Activated CD4-positive, CD25-positive, alpha-beta regulatory T cell (primary cell): ENCODE data around the gene TUBB4A.
"Not testable (repeated sequence)": the region's sequence is repeated elsewhere in the genome, so short reads cannot be mapped to it uniquely, and the experiment has no call there.

ENCODE experiments used
- DNase-seq, 4 experiments: peaks; one replicate each; lab custom pipeline; 2025; lab: John Stamatoyannopoulos, UW

The TUBB4A gene

DNA sequence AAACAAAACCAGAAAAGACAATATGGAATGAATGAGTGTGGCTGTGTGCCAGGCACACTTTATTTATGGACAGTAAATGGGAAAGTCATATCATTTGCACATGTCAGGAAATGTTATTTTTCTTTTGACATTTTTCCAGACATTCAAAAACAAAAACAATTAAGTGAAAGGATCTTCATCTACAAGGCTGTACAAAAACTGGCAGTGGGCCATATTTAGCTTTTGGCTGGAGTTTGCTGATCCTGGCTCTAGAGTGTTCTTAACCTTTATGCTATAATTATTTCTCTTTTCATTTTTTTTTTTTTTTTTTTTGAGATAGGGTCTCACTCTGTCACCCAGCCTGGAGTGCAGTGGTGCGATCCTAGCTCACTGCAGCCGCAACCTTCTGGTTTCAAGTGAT lies 22.2 kb upstream of the TUBB4A start:
- no peak for DNase-seq

DNA sequence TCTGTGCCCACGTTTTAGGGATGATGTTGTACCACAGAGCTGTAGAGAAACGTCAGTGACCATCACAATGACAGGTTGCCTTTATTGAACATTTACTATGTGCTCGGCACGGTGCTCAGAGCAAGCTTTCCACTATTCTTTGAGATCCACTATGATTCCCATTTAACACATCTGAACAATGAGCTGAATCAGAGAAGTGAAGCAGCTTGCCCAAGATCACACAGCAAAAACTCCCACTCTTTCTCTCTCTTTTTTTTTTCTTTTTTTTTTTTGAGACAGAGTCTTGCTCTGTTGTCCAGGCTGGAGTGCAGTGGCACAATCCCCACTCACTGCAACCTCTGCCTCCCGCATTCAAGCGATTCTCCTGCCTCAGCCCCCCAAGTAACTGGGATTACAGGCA lies 20.6 kb upstream of the TUBB4A start:
- DNase-seq: no peak

DNA sequence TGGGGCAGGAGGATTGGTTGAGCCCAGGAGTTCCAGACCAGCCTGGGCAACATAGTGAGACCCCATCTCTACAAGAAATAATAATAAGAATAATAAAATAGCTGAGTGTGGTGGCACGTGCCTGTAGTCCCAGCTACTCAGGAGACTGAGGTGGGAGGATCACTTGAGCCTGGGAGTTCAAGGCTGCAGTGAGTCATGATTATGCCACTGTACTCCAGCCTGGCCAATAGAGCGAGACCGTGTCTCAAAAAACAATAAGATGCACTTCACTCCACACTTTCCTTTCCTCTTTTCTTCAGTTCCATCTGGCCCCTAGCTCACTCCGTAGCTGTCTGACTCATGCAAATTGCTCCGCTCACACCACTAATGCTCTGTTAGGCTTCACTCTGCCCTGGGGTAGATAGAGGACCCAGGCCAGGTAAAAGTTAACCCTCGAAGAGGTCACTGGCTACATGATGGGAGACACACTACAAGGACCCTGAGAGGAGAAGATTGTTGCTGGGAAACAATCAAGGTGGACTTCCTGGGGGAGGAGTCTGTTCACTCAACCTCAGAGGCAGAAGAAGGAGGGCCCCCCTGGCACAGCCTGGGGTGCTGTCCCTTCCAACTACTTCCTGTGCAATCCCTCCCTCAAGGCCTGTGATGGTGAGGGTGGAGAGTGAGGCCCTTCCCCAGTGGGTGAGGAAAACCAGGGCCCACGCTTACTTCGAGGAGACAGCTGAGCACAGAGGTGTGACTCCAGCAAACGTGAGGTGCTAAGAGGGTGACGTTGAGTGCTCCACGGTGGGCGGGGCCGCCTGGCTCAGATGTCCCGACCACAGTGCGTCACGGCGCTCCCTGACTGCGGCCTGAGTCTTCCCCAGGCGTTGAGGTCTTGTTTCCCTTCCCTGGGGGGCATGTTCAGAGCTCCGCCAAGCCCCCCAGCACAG lies 19.9 kb upstream of the TUBB4A start:
- no peak for DNase-seq

DNA sequence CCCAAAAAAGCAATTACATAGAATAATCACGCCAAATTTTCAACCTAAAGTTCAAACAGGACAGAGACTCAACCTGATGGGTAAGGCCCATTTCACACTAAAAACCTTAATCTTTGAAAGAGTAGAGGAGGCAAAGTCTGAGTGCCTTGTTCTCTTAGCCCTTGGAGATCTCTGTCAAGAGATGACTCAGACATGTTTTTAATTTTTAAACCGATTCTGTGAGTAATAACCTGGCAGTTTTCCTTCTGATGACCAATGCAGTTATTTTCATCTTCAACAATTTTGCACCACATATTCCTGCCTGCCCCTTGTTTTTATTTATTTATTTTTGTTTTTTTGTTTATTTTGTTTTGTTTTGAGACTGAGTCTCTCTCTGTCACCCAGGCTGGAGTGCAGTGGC lies 17.2 kb upstream of the TUBB4A start:
- DNase-seq: no peak

DNA sequence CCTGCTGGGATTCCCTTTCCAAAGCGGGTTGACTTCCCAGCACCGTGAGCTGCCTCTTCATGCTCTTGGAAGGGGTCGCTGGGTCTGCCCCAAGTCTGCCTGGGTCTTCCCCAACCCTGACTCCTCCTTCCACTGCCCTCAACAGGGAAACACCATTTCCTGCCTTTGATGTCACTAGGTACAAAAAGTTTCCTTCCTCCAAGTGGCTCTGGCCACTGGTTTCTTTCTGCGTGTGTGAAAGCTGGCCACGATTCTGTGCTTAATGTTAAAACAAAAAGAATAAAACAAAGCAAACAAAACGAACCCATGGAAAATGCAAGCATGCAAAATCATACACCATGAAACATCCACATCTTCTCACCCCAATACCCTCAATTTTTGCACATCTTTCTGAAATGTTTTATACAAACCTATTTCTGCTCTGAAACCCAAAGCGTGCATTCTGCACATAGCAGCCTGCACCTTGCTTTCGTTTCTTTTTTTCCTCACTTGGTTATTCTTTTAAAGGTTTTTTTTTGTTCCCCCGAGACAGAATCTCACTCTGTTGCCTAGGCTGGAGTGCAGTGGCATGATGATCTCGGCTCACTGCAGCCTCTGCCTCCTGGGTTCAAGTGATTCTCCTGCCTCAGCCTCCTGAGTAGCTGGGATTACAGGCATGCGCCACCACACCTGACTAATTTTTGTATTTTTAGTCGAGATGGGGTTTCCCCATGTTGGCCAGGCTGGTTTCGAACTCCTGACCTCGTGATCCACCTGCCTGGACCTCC lies 16.2 kb upstream of the TUBB4A start:
- no peak for DNase-seq

DNA sequence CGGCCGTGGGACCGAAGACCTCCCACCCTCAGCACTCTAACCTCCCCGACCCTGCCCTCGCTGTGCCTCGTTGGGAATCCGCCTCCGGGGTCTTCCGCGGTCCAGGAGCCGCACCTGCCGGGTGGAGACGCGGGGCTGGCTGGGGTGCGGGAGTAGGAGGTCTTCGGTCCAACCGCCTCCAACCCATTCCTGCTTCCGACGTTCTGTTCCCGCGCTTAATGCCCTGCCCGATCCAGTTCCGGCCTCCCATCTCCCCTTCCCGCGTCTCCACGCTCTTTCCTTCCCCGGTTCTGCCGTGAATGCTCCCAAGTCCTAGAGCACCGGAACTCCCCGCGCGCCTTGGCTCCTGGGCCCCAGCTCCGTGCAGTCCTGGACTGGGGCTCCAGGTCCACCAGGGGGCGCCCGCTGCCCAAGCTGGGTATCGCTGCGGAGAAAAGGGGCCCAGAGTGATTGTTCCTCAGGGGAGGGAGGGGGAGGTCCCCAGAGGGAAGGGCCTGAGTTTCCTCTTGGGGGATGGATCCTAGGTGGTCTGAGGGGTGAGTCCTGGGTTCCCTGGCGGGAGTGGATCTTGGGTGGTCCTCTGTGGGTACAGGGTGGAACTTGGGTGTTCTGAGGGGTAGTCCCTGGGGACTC lies 14.7 kb upstream of the TUBB4A start:
- DNase-seq: peak; percentile 83 to 93 (median 91)

DNA sequence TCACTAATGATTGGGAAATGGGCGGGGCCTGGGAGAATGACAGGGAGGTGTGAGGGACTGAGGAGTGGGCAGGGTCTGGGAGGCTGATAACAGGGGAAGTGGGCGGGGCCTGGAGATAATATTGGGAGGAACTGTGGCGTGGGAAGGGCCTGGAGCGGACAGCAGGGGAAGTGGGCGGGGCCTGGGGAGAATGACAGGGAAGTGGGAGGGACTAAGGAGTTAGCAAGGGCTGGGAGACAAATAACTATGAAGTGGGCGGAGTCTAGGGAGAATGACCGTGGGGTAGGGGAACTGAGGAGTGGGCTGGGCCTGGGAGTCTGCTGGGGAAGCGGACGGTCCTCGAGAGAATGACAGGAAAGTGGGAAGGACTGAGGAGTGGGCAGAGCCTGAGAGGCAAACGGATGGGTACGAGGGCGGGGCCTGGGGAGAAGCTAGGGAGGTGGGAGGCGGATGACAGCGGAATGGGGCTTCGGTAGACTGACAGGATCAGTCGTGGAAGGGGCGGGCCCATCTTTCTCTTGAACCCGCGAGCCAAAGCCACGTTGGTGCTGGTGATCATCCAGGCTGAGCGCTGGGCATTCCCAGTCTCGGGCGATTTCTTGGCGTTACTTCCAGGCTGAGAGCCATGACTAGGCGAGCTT lies 14.0 kb upstream of the TUBB4A start:
- peak in 3 of 4 experiments; percentile 31 to 54 (median 47) for DNase-seq

DNA sequence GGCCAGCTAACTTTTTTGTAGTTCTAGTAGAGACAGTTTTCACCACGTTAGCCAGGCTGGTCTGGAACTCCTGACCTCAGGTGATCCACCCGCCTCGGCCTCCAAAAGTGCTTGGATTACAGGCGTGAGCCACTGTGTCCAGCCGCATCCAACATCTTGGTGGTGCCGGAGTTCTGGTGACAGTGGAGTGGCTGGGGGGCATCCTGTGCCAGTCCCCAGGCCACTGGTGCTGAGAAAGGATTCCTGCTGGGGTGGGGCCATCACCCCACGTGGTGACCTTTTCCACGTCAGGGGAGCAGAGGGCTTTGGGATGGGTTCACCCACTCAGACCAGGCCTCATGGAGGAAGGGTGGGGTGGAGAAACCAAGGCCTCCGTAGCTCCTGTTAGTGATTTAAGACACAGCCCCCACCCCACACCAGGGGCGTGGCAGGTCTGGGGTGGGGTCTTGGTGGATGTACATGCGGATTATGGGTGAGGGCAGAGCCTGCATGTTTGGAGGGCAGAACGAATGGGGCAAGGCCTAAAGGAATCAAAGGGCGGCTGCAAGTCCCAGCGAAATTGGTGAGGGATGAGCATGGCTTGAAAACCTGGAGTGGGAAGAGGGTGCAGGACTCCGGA lies 12.9 kb upstream of the TUBB4A start:
- no peak for DNase-seq

DNA sequence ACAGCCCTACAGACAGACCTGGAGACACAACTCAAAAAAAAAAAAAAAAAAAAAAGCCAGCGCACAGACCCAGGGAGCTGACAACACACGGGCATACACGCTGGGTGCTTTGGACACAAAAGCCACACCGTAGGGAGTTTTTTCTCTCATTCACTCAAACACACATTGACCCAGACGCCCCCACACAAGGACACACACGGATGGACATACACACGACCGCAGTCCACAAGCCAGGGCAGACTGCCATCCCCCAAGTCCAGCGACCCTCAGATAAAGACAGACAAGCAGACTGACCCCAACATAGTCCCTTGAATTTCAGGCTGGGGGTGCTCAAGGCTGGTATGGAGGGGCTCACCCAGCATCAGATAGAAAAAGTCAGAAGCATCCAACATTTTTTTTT lies 12.0 kb upstream of the TUBB4A start:
- DNase-seq: no peak

DNA sequence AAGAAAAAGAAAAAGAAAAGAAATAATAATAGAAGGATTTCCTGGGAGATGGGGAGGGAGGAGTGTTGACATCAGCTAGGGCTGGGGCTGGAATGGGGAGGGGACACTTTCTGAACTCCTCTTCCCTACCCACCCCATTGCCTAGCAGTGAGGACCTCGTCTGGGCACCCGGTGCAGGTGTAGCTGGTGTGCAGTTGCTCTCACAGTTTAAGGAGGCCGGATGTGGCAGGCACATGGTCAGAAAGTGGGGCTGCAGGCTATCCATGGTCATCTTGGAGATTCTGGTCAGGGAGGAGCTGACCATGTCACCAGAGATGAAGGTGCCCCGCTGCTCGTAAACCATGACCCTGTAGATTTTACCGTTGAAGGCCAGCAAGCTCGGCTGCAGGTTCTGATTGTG lies 8.5 kb upstream of the TUBB4A start:
- no peak for DNase-seq

DNA sequence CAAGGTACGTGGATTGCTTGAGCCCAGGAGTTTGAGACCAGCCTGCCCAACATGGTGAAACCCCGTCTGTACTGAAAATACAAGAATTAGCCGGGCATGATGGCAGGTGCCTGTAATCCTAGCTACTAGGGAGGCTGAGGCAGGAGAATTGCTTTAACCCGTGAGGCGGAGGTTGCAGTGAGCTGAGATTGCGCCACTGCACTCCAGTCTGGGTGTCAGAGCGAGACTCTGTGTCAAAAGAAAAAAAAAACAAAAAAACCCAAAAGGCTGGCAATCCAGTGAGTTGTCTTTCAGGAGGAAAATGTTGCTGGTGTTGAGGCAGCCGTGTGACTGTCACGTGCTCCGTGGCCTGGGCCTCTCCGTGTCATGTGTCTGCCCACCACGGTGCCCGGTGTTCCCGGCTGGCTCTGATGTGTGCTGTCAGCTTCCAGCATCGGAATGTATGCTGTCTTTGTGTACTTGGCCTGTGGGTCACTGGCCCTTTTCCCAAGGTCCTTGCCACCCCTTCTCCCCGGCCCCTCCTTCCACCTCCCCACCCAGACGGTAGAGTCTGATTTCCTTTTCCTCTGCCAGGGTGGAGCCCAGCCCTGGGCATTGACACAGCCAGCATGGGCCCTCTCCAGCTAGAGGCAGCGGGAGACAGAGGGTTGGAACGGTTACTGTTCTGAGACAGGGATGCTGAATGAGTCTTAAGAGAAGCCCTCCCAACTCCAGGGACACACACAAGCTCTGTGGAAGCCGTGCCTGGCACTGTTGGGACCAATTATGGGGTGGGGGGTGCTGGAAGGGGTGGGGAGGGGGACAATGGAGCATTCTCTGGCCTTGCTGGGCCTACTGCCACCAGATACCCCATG lies 7.2 kb upstream of the TUBB4A start:
- DNase-seq: no peak

DNA sequence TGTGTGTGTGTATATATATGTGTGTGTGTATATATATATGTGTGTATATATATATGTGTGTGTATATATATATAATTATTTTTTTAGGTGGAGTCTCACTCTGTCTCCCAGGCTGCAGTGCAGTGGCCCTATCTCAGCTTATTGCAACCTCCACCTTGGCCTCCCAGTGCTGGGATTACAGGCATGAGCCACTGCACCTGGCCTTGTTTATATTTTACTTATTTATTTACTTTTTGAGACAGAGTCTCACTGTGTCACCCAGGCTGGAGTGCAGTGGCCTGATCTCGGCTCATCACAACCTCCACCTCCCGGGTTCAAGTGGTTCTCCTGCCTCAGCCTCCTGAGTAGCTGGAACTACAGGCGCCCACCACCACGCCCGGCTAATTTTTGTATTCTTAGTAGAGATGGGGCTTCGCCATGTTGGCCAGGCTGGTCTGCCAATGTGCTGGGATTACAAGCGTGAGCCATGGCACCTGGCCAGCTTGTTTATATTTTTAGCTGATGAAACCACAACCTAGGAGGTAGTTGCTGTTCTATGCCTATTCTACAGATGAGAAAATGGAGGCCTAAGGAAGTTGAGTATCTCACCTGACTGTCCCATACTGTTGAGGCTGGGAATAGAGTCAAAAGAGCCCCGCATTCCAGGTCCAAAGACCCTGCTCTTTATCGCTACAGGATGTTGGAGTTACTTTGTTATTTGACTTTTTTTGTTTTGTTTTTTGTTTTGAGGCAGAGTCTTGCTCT lies 6.1 kb upstream of the TUBB4A start:
- DNase-seq: not testable (repeated sequence)

DNA sequence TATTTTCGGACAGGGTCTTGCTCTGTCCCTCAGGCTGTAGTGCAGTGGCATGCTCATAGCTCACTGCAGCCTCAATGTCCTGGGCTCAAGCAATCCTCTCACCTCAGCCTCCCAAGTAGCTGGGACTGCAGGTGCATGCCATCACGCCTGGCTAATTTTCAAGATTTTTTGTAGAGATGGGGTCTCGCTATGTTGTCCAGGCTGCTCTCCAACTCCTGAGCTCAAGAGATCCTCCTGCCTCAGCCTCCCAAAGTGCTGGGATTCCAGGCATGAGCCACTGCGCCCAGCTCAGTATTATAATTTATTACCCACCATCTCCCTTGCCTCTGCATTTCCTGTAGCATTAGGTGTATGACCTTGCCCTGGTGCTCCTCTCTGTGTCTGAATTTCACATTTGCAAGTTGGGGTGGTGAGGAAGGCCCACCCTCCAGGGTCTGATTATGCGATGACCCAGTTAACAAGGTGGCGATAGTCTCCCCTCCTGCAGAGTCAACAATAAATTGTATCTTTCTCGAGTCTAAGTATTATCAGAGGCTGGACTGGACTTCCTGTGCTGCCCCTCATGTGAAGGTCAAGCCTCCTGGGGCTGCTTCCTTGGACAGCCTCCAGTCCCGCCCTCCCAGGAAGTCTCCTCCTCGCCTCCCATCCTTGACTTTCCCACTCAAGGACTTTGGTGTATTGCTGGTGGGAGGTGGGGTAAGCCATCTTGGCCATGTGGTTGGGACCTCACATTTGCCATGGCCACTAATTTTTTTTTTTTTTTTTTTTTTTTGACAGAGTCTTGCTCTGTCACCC lies 1.5 kb upstream of the TUBB4A start:
- DNase-seq: no peak

DNA sequence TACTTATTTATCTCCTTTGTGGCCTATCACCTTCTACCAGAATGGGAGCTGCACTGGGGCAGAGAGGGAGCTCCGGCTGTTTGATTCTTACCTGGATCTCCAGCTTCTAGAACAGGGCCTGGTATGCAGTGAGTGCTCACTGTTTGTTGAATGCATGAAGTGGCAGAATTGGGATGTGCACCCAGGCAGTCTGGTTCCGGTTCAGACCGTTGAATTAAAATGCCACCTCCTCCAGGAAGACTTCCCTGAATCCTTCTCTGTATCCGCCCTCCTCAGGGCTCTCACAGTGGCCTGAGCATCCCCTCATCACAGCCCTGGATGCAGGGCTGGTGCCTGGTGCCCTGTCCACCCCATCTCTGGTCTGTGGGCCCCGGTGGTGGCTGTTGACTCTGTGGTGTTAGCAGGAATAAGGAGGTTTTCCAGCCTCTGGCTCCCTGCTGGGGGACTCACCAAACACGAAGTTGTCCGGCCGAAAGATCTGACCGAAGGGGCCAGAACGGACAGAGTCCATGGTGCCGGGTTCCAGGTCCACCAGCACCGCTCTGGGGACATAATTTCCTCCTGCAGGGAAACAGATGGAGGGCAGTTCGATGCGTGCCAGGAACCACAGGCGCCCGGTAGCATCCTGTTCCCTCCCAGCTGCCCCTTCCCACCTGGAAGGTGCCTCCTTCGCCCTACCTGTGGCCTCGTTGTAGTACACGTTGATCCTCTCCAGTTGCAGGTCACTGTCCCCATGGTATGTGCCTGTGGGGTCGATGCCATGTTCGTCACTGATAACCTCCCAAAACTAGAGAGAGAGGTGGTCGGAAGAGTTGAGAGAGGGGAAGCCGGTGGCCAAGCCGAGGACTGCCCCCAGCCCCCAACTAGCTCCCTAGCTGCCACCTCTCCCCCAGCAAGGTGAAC lies 1.0 kb downstream of the TUBB4A start:
- no peak for DNase-seq

DNA sequence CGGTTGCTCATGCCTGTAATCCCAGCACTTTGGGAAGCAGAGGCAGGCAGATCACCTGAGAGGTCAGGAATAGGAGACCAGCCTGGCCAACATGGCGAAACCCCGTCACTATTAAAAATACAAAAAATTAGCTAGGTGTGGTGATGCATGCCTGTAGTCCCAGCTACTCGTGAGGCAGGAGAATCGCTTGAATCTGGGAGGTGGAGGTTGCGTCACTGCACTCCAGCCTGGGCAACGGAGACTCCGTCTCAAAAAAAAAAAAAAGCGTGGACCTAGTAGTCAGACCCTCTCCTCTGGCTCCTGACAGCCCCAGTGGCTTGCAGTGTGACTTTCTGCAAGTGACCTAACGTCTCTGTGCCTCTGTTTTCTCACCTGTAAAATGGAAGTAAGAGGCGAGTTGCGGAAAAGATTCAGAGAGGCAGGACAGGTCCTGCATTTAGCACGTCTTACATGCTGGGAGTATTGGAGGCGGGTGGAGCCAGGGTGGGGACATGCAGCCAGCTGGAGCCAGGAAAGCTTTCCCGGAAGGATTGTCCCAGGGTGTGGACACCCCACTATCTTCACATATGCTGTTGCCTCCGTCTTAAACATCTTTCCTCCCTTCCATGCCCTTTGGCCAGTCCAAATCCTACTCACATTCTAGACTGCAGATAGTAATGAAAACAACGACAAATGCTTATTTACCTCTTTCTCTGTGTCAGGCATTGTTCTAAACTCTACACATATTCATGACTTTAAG lies 2.9 kb downstream of the TUBB4A start:
- DNase-seq: no peak

DNA sequence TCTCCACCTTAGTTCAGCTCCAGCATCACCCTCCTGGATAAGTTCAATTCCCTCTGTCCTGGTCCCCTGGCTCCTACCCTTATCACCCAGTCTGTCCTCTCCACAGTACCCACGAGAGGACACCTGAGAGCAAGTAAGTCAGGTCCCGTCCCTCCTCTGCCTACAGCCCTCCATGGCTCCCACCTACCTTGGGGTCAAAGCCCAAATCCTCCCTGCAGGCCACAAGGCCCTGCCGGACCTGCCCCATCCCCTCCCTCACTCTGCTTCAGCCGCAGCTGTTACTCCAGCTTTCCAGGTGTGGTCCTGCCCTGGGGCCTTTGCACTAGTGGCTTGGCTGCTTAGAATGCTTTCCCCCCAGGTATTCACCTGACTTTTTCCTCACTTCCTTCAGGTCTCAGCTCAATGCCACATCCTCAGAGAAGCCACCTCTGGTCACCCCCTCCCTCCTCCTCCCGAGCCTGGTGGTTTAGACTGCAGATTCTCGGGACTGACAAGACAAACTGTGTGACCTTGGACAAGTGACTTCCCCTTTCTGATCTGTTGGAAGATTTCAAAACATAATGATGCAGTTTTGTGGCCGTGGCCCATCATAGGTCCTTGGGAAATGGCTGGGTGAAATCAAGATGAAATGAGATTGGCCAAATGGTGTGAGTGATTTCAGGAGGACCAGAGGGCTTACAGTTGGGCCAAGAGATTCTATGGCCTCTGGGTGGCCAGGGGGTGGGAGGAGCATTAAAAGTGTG lies 3.6 kb downstream of the TUBB4A start:
- no peak for DNase-seq

DNA sequence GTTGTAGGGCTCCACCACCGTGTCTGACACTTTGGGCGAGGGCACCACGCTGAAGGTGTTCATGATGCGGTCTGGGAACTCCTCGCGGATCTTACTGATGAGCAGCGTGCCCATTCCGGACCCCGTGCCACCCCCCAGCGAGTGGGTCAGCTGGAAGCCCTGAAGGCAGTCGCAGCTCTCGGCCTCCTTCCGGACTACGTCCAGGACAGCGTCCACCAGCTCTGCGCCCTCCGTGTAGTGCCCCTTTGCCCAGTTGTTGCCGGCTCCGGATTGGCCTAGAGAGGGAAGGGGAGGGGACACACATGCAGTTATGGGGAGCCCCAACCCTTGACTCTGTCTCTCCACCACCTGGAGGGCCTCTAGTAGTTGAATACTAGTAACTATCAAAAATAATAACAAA lies 6.2 kb downstream of the TUBB4A start:
- no peak for DNase-seq
